DMS79 (cell line): ENCODE data around the gene FADD.

Experiments
- DNase-seq: peaks from one replicate; lab custom pipeline; 2025; lab: John Stamatoyannopoulos, UW

FADD gene, protein sequence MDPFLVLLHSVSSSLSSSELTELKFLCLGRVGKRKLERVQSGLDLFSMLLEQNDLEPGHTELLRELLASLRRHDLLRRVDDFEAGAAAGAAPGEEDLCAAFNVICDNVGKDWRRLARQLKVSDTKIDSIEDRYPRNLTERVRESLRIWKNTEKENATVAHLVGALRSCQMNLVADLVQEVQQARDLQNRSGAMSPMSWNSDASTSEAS

DNA sequence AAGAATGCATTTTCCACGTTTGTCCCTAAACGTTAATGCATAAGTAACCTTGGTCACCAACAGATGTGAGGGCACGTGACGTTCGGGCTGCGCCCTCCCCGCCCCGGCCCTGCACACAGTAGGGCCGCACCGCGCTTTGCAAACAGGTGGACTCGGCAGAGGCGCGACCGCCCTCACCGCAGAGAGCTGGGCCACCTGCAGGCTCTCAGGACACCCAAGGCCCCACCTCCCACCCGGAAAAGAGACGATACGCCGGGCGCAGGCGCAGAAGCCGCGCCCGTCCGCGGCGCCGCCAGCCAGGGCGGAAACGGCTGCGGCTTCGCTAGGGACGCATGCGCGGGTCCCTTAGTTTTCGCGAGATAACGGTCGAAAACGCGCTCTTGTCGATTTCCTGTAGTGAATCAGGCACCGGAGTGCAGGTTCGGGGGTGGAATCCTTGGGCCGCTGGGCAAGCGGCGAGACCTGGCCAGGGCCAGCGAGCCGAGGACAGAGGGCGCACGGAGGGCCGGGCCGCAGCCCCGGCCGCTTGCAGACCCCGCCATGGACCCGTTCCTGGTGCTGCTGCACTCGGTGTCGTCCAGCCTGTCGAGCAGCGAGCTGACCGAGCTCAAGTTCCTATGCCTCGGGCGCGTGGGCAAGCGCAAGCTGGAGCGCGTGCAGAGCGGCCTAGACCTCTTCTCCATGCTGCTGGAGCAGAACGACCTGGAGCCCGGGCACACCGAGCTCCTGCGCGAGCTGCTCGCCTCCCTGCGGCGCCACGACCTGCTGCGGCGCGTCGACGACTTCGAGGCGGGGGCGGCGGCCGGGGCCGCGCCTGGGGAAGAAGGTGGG, at the start of gene FADD:
TSS of gene FADD (plus strand) at position 377 of the 831 bp plus-strand sequence. CDS start at position 541, 164 bp downstream.
- peak; percentile 83 for DNase-seq

DNA sequence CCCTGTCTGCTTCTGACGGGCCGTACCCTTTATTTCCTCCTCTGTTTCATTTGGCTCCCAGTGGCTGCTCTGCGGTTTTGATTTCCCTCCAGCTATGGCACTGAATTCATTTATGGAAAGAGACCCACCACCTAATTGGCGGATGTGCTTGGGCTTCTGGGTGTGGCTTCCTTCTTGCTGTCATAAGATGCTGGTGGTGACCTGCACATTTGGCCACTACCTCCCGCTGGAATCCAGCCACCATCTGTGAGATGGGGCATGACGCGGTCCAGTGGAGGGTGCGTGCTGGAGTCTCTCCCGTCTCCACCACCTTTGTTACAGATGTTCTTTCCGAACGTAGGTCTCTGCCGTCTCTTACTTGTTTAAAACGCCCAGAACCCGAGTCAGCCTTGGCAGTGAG, 47.7 kb upstream of the FADD start:
- no peak for DNase-seq

DNA sequence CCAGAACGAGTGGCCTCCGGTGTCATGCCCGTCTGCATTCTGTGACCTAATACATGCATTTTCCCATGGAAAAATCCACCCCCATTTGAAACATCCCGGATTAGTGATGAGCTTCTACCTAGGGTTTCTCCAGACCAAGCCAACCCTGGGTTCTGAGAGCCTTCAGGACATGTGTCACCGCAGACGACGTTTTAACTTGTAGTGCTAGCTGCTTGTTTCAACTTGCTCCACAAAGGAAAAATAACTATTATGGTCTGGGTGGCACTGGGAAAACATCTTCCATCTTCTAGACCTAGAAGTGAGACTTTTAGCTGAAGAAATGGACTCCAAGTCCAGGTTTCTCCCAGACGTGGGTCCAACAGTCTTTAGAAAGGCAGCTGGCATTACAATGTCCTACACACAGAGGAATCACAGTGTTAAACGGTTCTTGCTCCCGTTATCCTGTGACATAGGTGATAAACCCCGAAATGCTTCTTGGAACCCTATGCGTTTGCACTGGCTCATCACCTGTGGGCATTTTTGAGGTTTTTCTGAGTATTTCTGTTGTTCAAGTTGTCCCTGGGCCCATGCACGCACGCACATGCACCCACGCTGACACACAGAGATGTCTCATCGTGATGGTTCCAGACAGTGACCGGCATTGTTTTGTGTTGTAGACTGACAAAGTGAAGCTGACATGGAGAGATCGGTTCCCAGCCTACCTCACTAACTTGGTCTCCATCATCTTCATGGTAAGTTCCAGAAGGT, 46.6 kb upstream of the FADD start:
- no peak for DNase-seq

DNA sequence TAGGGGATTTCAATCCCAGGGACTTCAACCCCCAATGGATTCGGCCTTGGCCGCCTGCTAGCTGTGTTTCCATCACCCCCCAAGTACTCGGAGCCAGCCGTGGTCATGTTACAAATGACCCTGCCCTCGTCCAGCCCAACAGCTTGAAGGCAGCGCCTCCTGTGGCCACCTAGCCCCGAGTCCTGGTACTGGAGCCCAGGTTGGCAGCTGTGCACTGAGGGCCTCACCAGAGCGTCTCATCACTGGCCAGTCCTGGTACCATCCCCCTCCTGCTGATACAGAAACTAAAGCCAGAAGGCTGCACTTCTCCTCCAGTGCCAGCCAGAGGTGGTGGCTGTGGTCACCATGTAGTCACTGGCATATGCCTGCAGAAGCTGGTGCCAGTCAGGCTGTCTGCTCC, 44.9 kb upstream of the FADD start:
- DNase-seq: no peak

DNA sequence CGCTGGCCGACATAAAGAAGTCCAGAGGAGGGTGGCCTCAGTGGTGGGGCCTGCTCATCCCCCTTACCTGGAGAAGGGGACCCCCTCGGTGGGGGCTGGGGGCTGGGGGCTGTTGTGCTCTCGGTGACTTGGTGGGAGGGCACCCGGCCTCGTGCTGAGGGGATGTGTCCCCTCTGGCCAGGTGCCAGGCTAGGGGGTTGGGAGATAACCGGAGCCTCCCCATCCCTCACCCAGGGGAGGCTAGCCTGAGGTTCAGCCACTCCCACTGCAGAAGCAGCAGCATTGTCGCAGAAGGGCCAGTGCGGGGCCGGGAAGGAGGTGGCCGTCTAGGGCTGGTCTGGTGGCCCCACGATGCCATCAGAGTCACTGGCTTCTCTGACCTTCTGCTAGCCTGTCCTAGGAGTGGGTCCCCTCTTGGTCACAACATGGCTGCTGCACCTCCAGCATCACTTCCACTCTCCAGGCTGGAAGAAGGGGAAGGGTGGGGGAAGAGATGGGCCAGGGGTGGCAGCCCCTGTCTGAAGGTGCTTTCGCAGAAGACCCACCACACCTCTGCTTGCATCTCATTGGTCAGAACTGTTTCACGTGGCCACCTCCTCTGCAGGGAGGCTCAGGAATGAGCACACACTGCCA, 44.2 kb upstream of the FADD start:
- no peak for DNase-seq

DNA sequence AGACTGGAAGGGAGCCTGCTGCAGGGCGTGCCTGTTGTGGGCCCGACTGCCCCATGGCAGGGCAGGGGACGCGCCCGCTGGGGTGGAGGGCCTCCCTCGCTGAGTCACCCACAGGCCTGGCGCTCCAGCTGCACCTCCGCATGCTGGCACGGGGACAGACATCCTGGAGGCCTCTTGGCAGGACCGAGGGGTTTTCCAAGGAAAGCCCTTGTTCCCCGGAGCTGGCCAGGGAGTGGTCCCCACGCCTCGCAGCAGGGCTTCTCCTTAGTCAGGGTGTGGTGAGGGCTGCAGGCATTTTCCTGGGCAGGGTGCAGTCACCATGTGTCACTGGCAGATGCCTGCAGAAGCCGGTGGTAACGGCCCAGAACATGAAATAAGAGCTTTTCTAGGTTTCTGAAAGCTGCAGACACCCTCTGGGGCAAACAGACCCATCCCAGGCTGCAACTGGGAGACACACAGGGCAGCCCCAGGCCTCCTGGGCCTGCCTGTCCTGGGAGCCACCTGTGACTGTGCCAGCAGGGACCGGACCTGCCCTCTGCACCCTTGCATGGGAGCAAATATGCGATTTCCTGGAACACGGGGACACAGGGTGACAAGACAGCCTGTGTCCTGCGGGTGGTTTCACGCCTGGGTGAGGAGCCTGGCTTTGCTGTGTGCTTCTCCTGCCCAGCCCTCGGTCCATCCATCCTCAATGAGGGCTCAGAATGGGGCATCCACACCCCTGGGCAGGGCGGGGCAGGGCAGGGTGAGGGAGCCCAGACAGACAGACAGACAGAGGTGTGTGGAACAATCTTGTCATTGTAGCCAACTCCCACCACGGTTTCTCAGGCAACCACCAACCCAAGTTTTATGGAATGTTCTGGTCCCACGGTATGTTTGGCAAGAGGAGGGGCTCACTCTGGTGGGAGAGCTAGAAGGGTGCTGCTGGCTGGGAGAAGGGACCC, 43.2 kb upstream of the FADD start:
- DNase-seq: no peak

DNA sequence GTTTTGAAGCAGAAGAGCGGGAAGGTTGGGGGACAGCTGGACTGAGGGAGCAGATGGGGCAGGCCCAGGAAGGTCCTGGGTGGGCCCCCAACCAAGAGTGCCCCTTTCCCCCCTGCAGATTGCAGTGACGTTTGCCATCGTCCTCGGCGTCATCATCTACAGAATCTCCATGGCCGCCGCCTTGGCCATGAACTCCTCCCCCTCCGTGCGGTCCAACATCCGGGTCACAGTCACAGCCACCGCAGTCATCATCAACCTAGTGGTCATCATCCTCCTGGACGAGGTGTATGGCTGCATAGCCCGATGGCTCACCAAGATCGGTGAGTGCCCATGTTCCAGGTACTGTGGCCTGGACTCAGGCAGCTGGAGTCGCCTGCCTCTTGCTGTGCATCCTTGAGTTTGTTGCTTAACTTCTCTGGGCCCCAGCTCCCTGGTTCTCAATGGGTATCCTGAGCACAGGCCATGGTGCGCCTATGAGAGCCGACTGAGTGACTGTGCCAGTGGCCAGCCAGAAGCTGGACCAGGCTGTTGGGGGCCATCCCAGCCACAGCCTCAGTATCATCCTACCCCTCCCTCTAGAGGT, 42.0 kb upstream of the FADD start:
- no peak for DNase-seq

DNA sequence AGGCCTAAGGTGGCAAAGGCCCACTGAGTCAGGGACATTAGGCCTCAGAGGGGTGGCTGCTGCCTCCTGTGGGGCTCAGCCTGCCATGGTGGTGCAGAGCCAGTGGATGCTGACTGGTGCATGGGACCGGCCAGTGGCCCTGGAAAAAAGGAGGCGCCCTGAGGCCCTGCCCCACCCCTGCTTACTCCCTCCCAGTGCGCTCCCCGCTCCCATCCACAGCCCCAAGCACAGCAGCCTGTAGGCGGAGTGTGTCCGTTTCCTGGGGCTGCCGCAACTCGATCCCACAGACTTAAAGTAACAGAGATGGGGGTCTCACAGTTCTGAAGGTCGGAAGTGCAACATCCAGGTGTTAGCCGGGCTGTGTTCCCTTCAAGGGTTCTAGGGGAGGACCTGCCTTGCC, 38.4 kb upstream of the FADD start:
- no peak for DNase-seq

DNA sequence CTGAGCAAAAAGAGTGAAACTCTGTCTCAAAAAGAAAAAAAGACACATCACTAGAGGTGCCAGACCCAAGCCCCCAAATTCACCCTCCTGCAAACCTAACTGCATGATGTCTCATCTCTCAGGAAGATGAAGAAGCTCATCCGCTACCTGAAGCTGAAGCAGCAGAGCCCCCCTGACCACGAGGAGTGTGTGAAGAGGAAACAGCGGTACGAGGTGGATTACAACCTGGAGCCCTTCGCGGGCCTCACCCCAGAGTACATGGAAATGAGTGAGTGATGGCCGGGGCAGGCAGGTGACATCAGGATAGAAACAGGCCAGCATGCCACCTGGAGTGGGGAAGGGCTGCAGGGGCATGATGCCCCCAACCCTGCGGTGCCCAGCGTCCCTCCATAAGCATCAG, 36.0 kb upstream of the FADD start:
- no peak for DNase-seq

DNA sequence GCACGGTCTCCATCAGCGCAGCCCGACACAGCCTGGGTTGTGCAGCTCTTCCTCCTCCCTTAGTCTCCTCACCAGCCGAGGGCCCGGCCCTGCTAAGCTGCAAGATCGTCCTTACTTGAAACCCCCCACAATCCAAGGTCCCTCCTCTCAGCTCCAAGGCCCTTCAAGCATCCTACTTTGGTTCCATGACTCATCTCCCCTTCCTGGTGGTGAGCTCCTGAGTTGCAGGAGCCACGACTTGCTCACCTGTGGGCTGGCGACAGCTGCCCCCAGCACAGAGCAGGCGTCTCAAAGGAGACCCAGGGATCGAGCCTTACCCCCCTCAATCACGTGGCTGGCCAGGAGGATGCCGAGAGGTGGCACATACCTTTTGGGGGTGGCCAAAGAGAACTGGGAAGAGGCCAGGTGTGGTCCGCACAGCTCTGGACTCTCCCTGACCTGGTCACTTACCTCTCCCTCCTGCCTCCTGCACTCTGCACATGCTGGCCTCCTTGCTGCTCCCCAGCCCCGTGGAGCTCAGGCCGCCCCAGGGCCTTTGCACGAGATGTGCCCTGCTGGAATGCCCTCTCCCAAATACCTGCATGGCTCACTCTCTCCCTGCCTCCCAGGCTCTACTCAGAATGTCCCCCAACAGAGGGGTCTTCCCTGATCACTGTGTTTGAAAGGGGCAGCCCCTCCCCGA, 35.2 kb upstream of the FADD start:
- DNase-seq: no peak

DNA sequence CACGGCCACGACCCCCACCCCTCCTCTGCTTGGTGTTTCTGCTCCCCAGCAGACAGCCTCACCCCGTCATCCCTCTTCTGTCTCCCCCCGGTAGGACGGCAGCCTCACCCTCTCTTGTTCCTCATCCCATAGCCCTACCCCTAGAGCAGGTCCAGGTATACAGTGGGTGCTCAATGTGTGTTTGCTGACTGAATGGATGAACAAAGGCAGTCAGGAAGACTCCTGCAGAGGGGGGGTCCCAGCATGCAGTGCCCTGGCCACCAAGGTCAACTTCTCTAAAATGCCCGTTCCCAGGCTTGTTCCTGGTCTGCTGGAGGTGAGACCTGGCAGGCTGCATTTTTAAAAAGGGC, 34.7 kb upstream of the FADD start:
- DNase-seq: no peak

DNA sequence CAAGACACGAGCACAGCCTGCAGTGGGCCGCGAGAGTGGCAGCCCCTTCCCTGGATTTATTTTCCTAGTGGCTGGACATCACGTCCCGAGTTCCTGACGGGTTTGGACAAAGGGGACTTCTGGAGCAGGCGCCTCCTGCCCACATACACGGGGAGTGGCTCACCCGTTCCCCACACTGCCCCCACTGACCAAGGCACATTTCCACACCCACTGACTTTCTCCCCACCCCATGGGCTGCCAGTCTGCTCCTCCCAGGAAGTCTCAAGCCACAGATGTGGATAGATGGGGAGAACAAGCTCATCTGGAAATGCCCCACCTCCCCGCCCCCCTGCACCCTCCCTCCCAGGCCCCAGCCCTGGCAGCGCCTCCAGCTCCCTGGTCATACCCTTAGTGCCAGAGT, 34.0 kb upstream of the FADD start:
- no peak for DNase-seq

DNA sequence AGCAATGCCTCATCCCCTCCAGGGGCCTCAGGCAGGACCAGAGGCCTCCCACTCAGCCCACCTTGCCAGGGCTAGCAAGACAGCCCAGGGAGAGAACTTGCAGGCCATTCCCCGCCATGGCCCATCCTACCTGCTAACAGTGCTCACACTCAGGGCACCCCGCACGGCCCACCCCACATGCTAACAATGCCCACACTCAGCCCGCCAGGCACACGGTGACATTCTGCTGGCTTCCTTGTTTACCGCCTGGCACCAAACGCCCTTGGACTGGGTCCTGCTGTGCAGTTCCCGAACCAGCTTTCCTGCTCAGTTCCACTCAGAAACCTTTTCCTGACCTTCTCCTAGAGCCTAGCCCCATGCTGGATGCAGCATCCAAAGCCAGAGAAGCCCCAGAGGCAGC, 33.5 kb upstream of the FADD start:
- DNase-seq: no peak

DNA sequence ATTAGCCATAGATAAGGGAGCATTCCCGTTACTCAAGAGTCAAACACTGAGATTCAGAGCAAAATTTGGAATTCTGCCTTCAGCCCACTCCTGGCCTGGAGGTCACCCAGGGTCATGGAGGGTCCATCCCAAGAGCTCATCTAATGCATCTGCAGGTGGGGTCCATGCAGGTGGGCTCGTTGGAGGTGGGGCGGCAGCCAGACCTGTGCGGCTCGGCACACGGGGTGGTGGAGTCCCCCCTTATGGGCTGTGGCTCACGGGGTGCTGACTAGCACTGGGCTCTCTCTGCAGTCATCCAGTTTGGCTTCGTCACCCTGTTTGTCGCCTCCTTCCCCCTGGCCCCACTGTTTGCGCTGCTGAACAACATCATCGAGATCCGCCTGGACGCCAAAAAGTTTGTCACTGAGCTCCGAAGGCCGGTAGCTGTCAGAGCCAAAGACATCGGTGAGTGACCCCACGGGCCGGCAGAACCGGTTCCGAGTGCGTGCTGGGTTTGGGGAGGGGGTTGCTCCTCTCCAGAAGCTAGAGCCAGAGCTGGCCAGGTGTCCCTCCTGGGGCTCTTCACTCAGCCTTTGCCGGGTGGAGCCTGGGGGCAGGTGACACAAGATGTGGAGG, 32.4 kb upstream of the FADD start:
- no peak for DNase-seq

DNA sequence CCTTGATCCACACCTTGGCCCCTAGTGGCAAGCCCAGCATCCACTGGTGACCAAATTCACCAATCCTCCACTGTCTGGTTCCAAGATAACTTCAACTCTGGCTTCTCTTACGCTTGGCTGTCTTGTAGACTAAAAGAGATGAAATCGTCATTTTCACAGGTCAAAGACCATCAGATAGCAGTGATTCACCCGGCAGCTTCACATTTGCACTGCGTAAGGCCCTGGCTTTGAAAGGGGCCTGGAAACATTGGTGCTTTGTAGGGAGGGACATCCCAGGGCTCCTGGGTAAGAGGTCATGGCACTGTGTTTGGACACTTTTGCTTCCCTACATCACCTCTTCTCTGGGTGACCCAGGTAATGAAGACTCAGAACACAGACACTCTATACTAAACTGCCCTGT, 30.1 kb upstream of the FADD start:
- DNase-seq: no peak

DNA sequence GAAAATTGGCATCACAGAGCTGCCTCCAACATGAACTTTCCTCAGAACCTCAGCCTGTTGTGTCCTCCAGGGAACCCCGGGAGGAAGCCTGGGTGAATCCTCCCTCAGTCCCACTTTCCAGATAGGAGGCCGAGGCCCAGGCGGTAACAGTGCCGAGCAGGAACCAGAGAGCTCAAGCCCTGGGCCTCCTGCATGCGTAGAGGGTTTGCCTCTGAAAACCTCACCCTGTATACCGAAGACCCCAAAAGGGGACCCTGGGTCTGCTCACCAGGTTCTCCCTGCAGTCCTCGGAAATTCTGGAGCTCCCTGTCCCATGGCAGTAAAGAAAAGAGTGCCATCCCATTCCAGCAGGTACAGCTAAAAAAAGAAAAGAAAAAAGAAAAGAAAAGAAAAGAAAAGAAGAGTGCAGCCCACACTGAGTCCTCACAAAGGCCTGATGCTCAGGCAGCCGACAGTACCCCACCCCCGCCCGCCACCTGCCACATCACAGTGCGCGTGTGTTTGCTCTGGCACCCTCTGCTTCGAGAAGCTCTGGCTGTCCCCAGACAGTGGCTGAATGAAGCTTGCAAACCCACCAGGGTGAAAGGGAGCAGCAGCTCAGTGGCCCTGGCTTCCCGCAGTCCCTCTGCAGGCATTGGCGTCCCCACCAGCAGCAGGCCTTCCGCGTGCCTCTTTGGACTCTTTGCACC, 28.4 kb upstream of the FADD start:
- peak; percentile 47 for DNase-seq

DNA sequence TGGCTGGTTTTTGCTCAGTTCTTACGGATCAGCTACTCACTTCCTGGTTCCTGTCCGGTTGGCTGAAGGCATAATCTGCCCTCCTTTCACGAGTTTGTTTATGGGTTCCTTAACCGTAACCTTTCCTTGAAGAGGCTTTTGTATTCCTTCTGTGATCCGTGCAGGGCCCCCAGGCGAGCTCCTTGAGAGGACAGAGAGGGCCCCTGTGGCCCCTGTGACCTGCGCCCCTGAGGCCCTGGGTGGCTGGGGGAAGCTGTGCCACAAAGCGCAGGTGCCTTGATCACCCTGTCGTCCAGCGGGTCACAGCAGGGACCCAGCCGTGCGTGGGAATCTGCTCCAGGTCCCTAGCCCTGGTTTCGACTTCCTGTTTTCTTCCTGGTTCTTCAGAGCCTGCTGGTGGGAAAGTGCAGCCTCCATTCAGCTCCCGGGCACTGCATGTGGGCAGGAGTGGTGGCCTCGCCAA, 27.8 kb upstream of the FADD start:
- DNase-seq: no peak

DNA sequence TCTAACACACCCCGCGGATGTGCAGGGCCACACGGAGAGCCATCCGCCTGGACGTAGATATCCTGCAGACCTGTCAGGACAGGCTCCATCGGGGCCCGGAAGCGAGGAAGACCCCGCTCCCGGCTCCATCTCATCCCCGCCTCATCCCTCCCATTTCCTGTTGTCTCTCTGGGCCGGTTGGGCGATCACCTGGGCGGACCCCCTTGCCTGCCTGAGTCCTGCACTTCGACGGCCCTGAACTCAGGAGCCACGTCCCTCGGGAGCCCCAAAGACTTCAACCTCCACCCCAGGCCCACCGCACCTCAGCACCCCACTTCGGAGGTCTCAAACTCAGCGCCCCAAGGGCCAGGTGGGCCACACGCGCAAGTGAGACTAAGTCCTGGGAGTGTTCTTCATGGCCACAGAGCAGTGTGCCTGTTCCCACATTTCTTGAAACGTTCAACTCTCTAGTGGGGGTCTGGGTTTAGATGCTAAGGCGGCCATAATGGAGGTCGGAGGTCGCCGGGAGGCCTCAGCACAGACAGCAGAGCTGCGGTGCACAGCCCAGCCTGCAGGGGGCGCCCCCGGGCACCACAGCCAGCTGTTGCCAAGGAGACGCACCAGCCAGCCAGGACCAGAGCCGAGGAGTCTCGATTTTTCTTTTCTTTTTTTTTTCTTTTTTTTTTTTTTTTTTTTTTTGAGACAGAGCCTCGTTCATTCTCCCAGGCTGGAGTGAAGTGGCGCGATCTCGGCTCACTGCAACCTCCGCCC, 26.0 kb upstream of the FADD start:
- no peak for DNase-seq

DNA sequence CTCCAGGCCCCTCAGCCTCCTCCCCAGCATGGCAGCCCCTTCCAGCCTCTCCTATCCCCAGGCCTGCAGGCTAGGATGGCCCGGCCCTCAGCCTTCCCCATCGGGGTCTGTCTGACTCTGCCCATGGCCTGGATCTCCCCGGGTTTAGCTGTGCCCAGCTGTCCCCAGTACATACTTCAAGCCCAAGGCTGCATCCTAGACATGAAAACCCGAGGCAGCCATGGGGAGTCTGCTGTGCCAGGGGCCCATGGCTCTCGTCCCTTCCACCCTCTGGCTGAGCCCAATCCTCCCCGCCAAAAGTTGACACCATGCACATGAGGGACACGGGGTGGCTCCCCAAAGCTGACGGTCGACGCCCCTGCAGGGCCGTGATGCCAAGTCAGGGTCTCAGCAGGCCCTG, 22.2 kb upstream of the FADD start:
- DNase-seq: no peak
